ENCODE measurements around the gene NTM.

NTM gene

GRCh38 chr11:131734871-131735270 lies 364.5 kb downstream of the NTM start:
- DNase-seq (ENCODE audit: low spot score), result no peak

- no peak for DNase-seq (ENCODE audit: low spot score)
These were observed 366.9 kb downstream of the NTM start for GRCh38 chr11:131737357-131737756.

- no peak for DNase-seq (ENCODE audit: low spot score)
These were observed 368.9 kb downstream of the NTM start for GRCh38 chr11:131739243-131739882.

GRCh38 chr11:131744847-131745246 lies 374.4 kb downstream of the NTM start:
- DNase-seq (ENCODE audit: low spot score), result no peak

- no peak for DNase-seq (ENCODE audit: low spot score)
These were observed 375.0 kb downstream of the NTM start for GRCh38 chr11:131745405-131745804.

GRCh38 chr11:131746201-131746600 lies 375.8 kb downstream of the NTM start:
- DNase-seq (ENCODE audit: low spot score), result no peak

- DNase-seq (ENCODE audit: low spot score), result peak; percentile 75
These were observed 378.0 kb downstream of the NTM start for GRCh38 chr11:131748151-131749050.

- DNase-seq (ENCODE audit: low spot score), result no peak
These were observed 378.7 kb downstream of the NTM start for GRCh38 chr11:131749101-131749500.

GRCh38 chr11:131750152-131750551 lies 379.7 kb downstream of the NTM start:
- no peak for DNase-seq (ENCODE audit: low spot score)

GRCh38 chr11:131750692-131751091 lies 380.3 kb downstream of the NTM start:
- DNase-seq (ENCODE audit: low spot score), result no peak

GRCh38 chr11:131754671-131755070 lies 384.3 kb downstream of the NTM start:
- DNase-seq (ENCODE audit: low spot score), result no peak

GRCh38 chr11:131756479-131757110 lies 386.2 kb downstream of the NTM start:
- no peak for DNase-seq (ENCODE audit: low spot score)

GRCh38 chr11:131758726-131759125 lies 388.3 kb downstream of the NTM start:
- no peak for DNase-seq (ENCODE audit: low spot score)

GRCh38 chr11:131759140-131759539 lies 388.7 kb downstream of the NTM start:
- DNase-seq (ENCODE audit: low spot score), result no peak

- DNase-seq (ENCODE audit: low spot score), result peak; percentile 38
These were observed 390.0 kb downstream of the NTM start for GRCh38 chr11:131760091-131761061.

- DNase-seq (ENCODE audit: low spot score), result no peak
These were observed 392.1 kb downstream of the NTM start for GRCh38 chr11:131762346-131763110.

- DNase-seq (ENCODE audit: low spot score), result no peak
These were observed 392.9 kb downstream of the NTM start for GRCh38 chr11:131763193-131763890.

GRCh38 chr11:131764126-131764525 lies 393.7 kb downstream of the NTM start:
- DNase-seq (ENCODE audit: low spot score), result no peak

- DNase-seq (ENCODE audit: low spot score), result no peak
These were observed 394.2 kb downstream of the NTM start for GRCh38 chr11:131764649-131765048.

- DNase-seq (ENCODE audit: low spot score), result no peak
These were observed 396.2 kb downstream of the NTM start for GRCh38 chr11:131766637-131767036.

Measured in iPS-NIHi11 (cell line).